Naive thymus-derived CD8-positive, alpha-beta T cell (primary cell): Measurements from ENCODE around the gene COL6A2. TPM values are rescaled to one million over a fixed set of nuclear protein-coding genes. Genes with fewer than 3 reads are reported as not detected.

Source experiments
- ATAC-seq, 2 donors: fragments of 150-1000 bp; cut with Tn5 transposase in 1 of 2; sonication (Bioruptor Pico), chemical (Tn5 transposase) in 1 of 2; 1 replicate in 1 of 2; 2 replicates in 1 of 2; pipeline ENCODE4 v1.10.0; 2021; ENCODE audit warnings: mild to moderate bottlenecking in 2 of 2, moderate library complexity in 2 of 2
- POLR2A ChIA-PET: fragments of 350-600 bp; sonication (Branson Sonifier 250); formaldehyde crosslinking; loops from one replicate; lab custom pipeline; 2021; ENCODE audit warnings: antibody characterized with exemption; lab: Charles Lee
- DNase-seq, 10 donors: peaks; one replicate each; pipeline versions ENCODE4 v3.0.0 to v3.0.0-alpha.2; 2020 to 2022
- H3K27ac Mint-ChIP-seq, 10 donors: one replicate each; pipeline ENCODE4 v1.8.0; 2020 to 2022; ENCODE audit warnings: mild to moderate bottlenecking in 10 of 10, mixed read lengths in 10 of 10, moderate library complexity in 4 of 10, inconsistent platforms in 1 of 10
- H3K27me3 Mint-ChIP-seq, 5 donors: one replicate each; pipeline ENCODE4 v1.8.0; 2021 to 2022; ENCODE audit warnings: mixed read lengths in 5 of 5
- H3K36me3 Mint-ChIP-seq, 3 donors: one replicate each; pipeline ENCODE4 v1.8.0; 2020 to 2022; ENCODE audit warnings: mixed read lengths in 3 of 3, mild to moderate bottlenecking in 2 of 3, inconsistent platforms in 1 of 3
- H3K4me1 Mint-ChIP-seq, 4 donors: one replicate each; pipeline ENCODE4 v1.8.0; 2021 to 2022; ENCODE audit warnings: mixed read lengths in 4 of 4
- H3K4me3 Mint-ChIP-seq, 10 donors: one replicate each; pipeline ENCODE4 v1.8.0; 2020 to 2022; ENCODE audit warnings: mild to moderate bottlenecking in 10 of 10, mixed read lengths in 10 of 10, moderate library complexity in 6 of 10, inconsistent platforms in 1 of 10
- H3K9me3 Mint-ChIP-seq, 9 donors: one replicate each; pipeline ENCODE4 v1.8.0; 2020 to 2022; ENCODE audit warnings: mixed read lengths in 9 of 9, mild to moderate bottlenecking in 3 of 9, inconsistent platforms in 1 of 9, moderate library complexity in 1 of 9
- polyA plus RNA-seq, 3 donors: library from polyadenylated mRNA; unstranded; fragments of 300-500 nt; fragmentation: Illumina TruSeq; gene quantifications; one replicate each; pipeline ENCODE4 v1.2.3, GENCODE V29; 2021
- total RNA-seq, 8 experiments: library from RNA in 2 of 8; stranded (reverse) in 2 of 8; gene quantifications; one replicate each; pipeline ENCODE4 v1.2.3 and lab custom pipeline; 2021 to 2026

COL6A2 gene
- total and polyA plus RNA-seq, 5 experiments from 2014 or later = 3.8 to 98.8 (median 13.4) TPM

- POLR2A ChIA-PET = no interaction called here
- Mint-ChIP-seq H3K27ac (no peak overlapping the region), H3K4me1 (peaks cover 0 to 2% (median 2%) of the 10 kb centered on the region in 4 donors), H3K9me3 (no peaks in the 10 kb centered on the region), H3K36me3 (no peaks in the 10 kb centered on the region), H3K27me3 (no peaks in the 10 kb centered on the region), H3K4me3 (no peak overlapping the region)
- no peak for ATAC-seq
- peak in 1 of 10 donors; percentile 61 for DNase-seq
These were observed 52.7 kb downstream of the COL6A2 start for GRCh38 chr21:46150491-46151121.

- Mint-ChIP-seq H3K4me3 (no peak overlapping the region), H3K9me3 (no peaks in the 10 kb centered on the region), H3K27me3 (no peaks in the 10 kb centered on the region), H3K27ac (no peak overlapping the region), H3K4me1 (peaks cover 0 to 2% (median 2%) of the 10 kb centered on the region in 4 donors), H3K36me3 (no peaks in the 10 kb centered on the region)
- DNase-seq = no peak
- ATAC-seq = no peak
- POLR2A ChIA-PET = no interaction called here
These were observed 53.5 kb downstream of the COL6A2 start for GRCh38 chr21:46151261-46151988.

GRCh38 chr21:46151989-46152926 lies 54.3 kb downstream of the COL6A2 start:
- peaks cover 0 to 2% (median 2%) of the 10 kb centered on the region in 4 donors for H3K4me1 Mint-ChIP-seq
- H3K9me3 Mint-ChIP-seq = no peaks in the 10 kb centered on the region
- POLR2A ChIA-PET = no interaction called here
- H3K4me3 Mint-ChIP-seq = peak overlapping the region in 1 of 10 donors; percentile 14
- ATAC-seq = no peak
- DNase-seq = peak in 1 of 10 donors; percentile 1
- no peaks in the 10 kb centered on the region for H3K36me3 Mint-ChIP-seq
- H3K27ac Mint-ChIP-seq = no peak overlapping the region
- H3K27me3 Mint-ChIP-seq = no peaks in the 10 kb centered on the region

GRCh38 chr21:46152927-46153246 lies 55.0 kb downstream of the COL6A2 start:
- Mint-ChIP-seq H3K27ac (no peak overlapping the region), H3K27me3 (no peaks in the 10 kb centered on the region), H3K4me3 (no peak overlapping the region), H3K4me1 (peaks cover 0 to 2% (median 2%) of the 10 kb centered on the region in 4 donors), H3K36me3 (peaks cover 0 to 2% (median 0%) of the 10 kb centered on the region in 3 donors), H3K9me3 (no peaks in the 10 kb centered on the region)
- POLR2A ChIA-PET = no interaction called here
- ATAC-seq = no peak
- DNase-seq = peak in 1 of 10 donors; percentile 11

GRCh38 chr21:46153247-46154154 lies 55.6 kb downstream of the COL6A2 start:
- H3K4me3 Mint-ChIP-seq = no peak overlapping the region
- H3K36me3 Mint-ChIP-seq = peaks cover 0 to 2% (median 0%) of the 10 kb centered on the region in 3 donors
- H3K27me3 Mint-ChIP-seq = no peaks in the 10 kb centered on the region
- POLR2A ChIA-PET = interaction anchor here (0.7 kb wide), 1 partner anchor 63 kb away, joined by 3 read pairs; no protein-coding TSS in a partner anchor
- H3K4me1 Mint-ChIP-seq = peaks cover 0 to 2% (median 2%) of the 10 kb centered on the region in 4 donors
- ATAC-seq (peak; percentile 65 to 71), DNase-seq (peak in 9 of 10 donors; percentile 19 to 58 (median 44))
- no peak overlapping the region for H3K27ac Mint-ChIP-seq
- no peaks in the 10 kb centered on the region for H3K9me3 Mint-ChIP-seq

GRCh38 chr21:46154155-46154954 lies 56.4 kb downstream of the COL6A2 start:
- no peaks in the 10 kb centered on the region for H3K27me3 Mint-ChIP-seq
- POLR2A ChIA-PET = interaction anchor here (0.7 kb wide), 1 partner anchor 63 kb away, joined by 3 read pairs; no protein-coding TSS in a partner anchor
- no peak for DNase-seq
- H3K36me3 Mint-ChIP-seq = peaks cover 0 to 2% (median 0%) of the 10 kb centered on the region in 3 donors
- H3K4me1 Mint-ChIP-seq = peaks cover 0 to 2% (median 2%) of the 10 kb centered on the region in 4 donors
- H3K4me3 Mint-ChIP-seq = no peak overlapping the region
- no peak overlapping the region for H3K27ac Mint-ChIP-seq
- ATAC-seq = no peak
- H3K9me3 Mint-ChIP-seq = no peaks in the 10 kb centered on the region

- POLR2A ChIA-PET = no interaction called here
- peaks cover 0 to 2% (median 2%) of the 10 kb centered on the region in 4 donors for H3K4me1 Mint-ChIP-seq
- no peak overlapping the region for H3K4me3 Mint-ChIP-seq
- no peaks in the 10 kb centered on the region for H3K27me3 Mint-ChIP-seq
- H3K27ac Mint-ChIP-seq = no peak overlapping the region
- H3K36me3 Mint-ChIP-seq = peaks cover 0 to 2% (median 0%) of the 10 kb centered on the region in 3 donors
- DNase-seq (peak in 1 of 10 donors; percentile 15), ATAC-seq (no peak)
- H3K9me3 Mint-ChIP-seq = no peaks in the 10 kb centered on the region
These were observed 57.1 kb downstream of the COL6A2 start for GRCh38 chr21:46154955-46155513.

GRCh38 chr21:46155514-46156377 lies 57.8 kb downstream of the COL6A2 start, which contains the start of gene FTCD:
Gene FTCD (minus strand): TSS chr21:46155579. CDS start chr21:46155523, 56 bp downstream.
- H3K4me1 Mint-ChIP-seq = peaks cover 0 to 2% (median 2%) of the 10 kb centered on the region in 4 donors
- no peaks in the 10 kb centered on the region for H3K9me3 Mint-ChIP-seq
- peaks cover 0 to 2% (median 0%) of the 10 kb centered on the region in 3 donors for H3K36me3 Mint-ChIP-seq
- no peaks in the 10 kb centered on the region for H3K27me3 Mint-ChIP-seq
- ATAC-seq (no peak), DNase-seq (peak in 1 of 10 donors; percentile 14)
- peak within 1 kb of the TSS in 3 of 10 donors; percentile 60 to 83 (median 70) for H3K27ac Mint-ChIP-seq
- no peak within 1 kb of the TSS for H3K4me3 Mint-ChIP-seq
- POLR2A ChIA-PET = no interaction called here

GRCh38 chr21:46156378-46156645 lies 58.4 kb downstream of the COL6A2 start:
- Mint-ChIP-seq H3K4me3 (no peak overlapping the region), H3K27me3 (no peaks in the 10 kb centered on the region), H3K4me1 (peaks cover 0 to 2% (median 2%) of the 10 kb centered on the region in 4 donors), H3K36me3 (peaks cover 0 to 2% (median 0%) of the 10 kb centered on the region in 3 donors), H3K27ac (peak overlapping the region in 1 of 10 donors; percentile 70), H3K9me3 (no peaks in the 10 kb centered on the region)
- no peak for DNase-seq
- POLR2A ChIA-PET = no interaction called here
- no peak for ATAC-seq

- DNase-seq (peak in 1 of 10 donors; percentile 12), ATAC-seq (no peak)
- Mint-ChIP-seq H3K36me3 (peaks cover 0 to 2% (median 0%) of the 10 kb centered on the region in 3 donors), H3K9me3 (no peaks in the 10 kb centered on the region), H3K4me3 (no peak overlapping the region), H3K4me1 (peaks cover 0 to 2% (median 2%) of the 10 kb centered on the region in 4 donors), H3K27me3 (no peaks in the 10 kb centered on the region), H3K27ac (peak overlapping the region in 1 of 10 donors; percentile 70)
- POLR2A ChIA-PET = no interaction called here
These were observed 58.8 kb downstream of the COL6A2 start for GRCh38 chr21:46156678-46157077.
